Measurements from ENCODE around the gene UNC13C. TPM values are rescaled to one million over a fixed set of nuclear protein-coding genes. Genes with fewer than 3 reads are reported as not detected.
"Not testable (repeated sequence)": the region's sequence is repeated elsewhere in the genome, so short reads cannot be mapped to it uniquely, and the experiment has no call there.

UNC13C gene
- 2.9 and 4.0 TPM in 2 replicates for polyA plus RNA-seq
- 23.6 and 25.1 TPM in 2 replicates for polyA minus RNA-seq

- H2AFZ ChIP-seq (ENCODE audit: low read depth, low read length) = peak within 1 kb of the TSS; percentile 47
- H3F3A ChIP-seq (ENCODE audit: insufficient read depth, low read length, poor library complexity, severe bottlenecking) = no peaks in the 10 kb centered on the region
- no peaks in the 10 kb centered on the region for H3K36me3 ChIP-seq (ENCODE audit: insufficient read depth, low read length)
- H3K27ac ChIP-seq (ENCODE audit: low read length) = peak within 1 kb of the TSS; percentile 30
- no peaks in the 10 kb centered on the region for H3K9me2 ChIP-seq (ENCODE audit: insufficient read depth, low read length)
- H3K4me2 ChIP-seq (ENCODE audit: low read length) = peak within 1 kb of the TSS; percentile 63
- H3K9me3 ChIP-seq (ENCODE audit: low read length) = no peaks in the 10 kb centered on the region
- H3K79me2 ChIP-seq (replicated peaks; ENCODE audit: insufficient read depth, low read length) = peaks cover 3% of the 10 kb centered on the region
- H3K27me3 ChIP-seq (ENCODE audit: insufficient read depth, low read depth, low read length) = no peaks in the 10 kb centered on the region
- no peaks in the 10 kb centered on the region for H4K20me1 ChIP-seq (ENCODE audit: insufficient read depth)
- no peak for TF ChIP-seq EP300 (conservative IDR thresholded peaks at IDR 0.05; ENCODE audit: poor library complexity, severe bottlenecking)
- peak; percentile 49 for TF ChIP-seq SMC3 (conservative IDR thresholded peaks at IDR 0.05; ENCODE audit: poor library complexity)
- no peak for TF ChIP-seq TAF1 (IDR thresholded peaks at IDR 0.05; ENCODE audit: low read depth)
- TF ChIP-seq POLR2AphosphoS5 (IDR thresholded peaks at IDR 0.05) = no peak
- TF ChIP-seq EZH2 (IDR thresholded peaks at IDR 0.05; ENCODE audit: borderline replicate concordance, insufficient read depth, low read length, poor library complexity, severe bottlenecking) = no peak
- TF ChIP-seq, protein P1, sequence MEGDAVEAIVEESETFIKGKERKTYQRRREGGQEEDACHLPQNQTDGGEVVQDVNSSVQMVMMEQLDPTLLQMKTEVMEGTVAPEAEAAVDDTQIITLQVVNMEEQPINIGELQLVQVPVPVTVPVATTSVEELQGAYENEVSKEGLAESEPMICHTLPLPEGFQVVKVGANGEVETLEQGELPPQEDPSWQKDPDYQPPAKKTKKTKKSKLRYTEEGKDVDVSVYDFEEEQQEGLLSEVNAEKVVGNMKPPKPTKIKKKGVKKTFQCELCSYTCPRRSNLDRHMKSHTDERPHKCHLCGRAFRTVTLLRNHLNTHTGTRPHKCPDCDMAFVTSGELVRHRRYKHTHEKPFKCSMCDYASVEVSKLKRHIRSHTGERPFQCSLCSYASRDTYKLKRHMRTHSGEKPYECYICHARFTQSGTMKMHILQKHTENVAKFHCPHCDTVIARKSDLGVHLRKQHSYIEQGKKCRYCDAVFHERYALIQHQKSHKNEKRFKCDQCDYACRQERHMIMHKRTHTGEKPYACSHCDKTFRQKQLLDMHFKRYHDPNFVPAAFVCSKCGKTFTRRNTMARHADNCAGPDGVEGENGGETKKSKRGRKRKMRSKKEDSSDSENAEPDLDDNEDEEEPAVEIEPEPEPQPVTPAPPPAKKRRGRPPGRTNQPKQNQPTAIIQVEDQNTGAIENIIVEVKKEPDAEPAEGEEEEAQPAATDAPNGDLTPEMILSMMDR (IDR thresholded peaks at IDR 0.05; ENCODE audit: poor library complexity, severe bottlenecking) = peak; percentile 30
- TF ChIP-seq MXI1 (conservative IDR thresholded peaks at IDR 0.05; ENCODE audit: poor library complexity, severe bottlenecking) = peak; percentile 47
- peak; percentile 47 for TF ChIP-seq RAD21 (conservative IDR thresholded peaks at IDR 0.05)
- no peak for TF ChIP-seq REST (IDR thresholded peaks at IDR 0.05; ENCODE audit: borderline replicate concordance)
- H3K9ac ChIP-seq (ENCODE audit: low read length) = peak within 1 kb of the TSS; percentile 59
- H3K4me3 ChIP-seq (ENCODE audit: low read length) = peak within 1 kb of the TSS; percentile 69
Measured at GRCh38 chr15:53978253-53978906, at the start of gene UNC13C. UNC13C (plus strand) TSS chr15:53978441; CDS start chr15:54012904, 34,463 bp downstream.

GRCh38 chr15:53936137-53936536 is 42.1 kb upstream of the UNC13C start:
- Histone ChIP-seq H3K36me3 (ENCODE audit: insufficient read depth, low read length) (no peaks in the 10 kb centered on the region), H3K27ac (ENCODE audit: low read length) (no peak overlapping the region), H3K9ac (ENCODE audit: low read length) (no peak overlapping the region), H3F3A (ENCODE audit: insufficient read depth, low read length, poor library complexity, severe bottlenecking) (no peaks in the 10 kb centered on the region), H3K79me2 (replicated peaks; ENCODE audit: insufficient read depth, low read length) (no peaks in the 10 kb centered on the region), H2AFZ (ENCODE audit: low read depth, low read length) (no peak overlapping the region), H3K4me2 (ENCODE audit: low read length) (no peak overlapping the region), H3K9me3 (ENCODE audit: low read length) (peaks cover 6% of the 10 kb centered on the region), H4K20me1 (ENCODE audit: insufficient read depth) (no peaks in the 10 kb centered on the region), H3K9me2 (ENCODE audit: insufficient read depth, low read length) (no peaks in the 10 kb centered on the region), H3K4me3 (ENCODE audit: low read length) (no peak overlapping the region), H3K27me3 (ENCODE audit: insufficient read depth, low read depth, low read length) (no peaks in the 10 kb centered on the region)
- TF ChIP-seq POLR2AphosphoS5 (IDR thresholded peaks at IDR 0.05) (no peak), RAD21 (conservative IDR thresholded peaks at IDR 0.05) (no peak), EZH2 (IDR thresholded peaks at IDR 0.05; ENCODE audit: borderline replicate concordance, insufficient read depth, low read length, poor library complexity, severe bottlenecking) (no peak), REST (IDR thresholded peaks at IDR 0.05; ENCODE audit: borderline replicate concordance) (no peak), EP300 (conservative IDR thresholded peaks at IDR 0.05; ENCODE audit: poor library complexity, severe bottlenecking) (no peak), TAF1 (IDR thresholded peaks at IDR 0.05; ENCODE audit: low read depth) (no peak), MXI1 (conservative IDR thresholded peaks at IDR 0.05; ENCODE audit: poor library complexity, severe bottlenecking) (no peak), SMC3 (conservative IDR thresholded peaks at IDR 0.05; ENCODE audit: poor library complexity) (no peak)
- TF ChIP-seq, protein P1 (IDR thresholded peaks at IDR 0.05; ENCODE audit: poor library complexity, severe bottlenecking) = no peak

DNA sequence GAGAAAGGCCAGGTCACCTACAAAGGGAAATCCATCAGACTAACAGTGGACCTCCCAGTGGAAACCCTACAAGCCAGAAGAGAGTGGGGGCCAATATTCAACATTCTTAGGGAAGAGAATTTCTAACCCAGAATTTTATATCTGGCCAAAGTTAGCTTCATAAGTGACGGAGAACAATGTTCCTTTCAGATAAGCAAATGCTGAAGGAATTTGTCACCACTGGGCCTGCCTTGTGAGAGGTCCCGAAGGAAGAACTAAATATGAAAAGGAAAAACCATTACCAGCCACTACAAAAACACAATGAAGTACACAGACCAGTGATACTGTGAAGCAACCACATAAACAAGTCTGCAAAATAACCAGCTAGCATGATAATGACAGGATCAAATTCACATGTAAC is 40.6 kb upstream of the UNC13C start:
- not testable (repeated sequence) for H3K9me3 ChIP-seq (ENCODE audit: low read length); H3K9ac ChIP-seq (ENCODE audit: low read length)

More for the DNA sequence above, 40.6 kb upstream of the UNC13C start:
- H2AFZ ChIP-seq (ENCODE audit: low read depth, low read length); H3K9me2 ChIP-seq (ENCODE audit: insufficient read depth, low read length); H3K4me3 ChIP-seq (ENCODE audit: low read length); H3K36me3 ChIP-seq (ENCODE audit: insufficient read depth, low read length); H3K27me3 ChIP-seq (ENCODE audit: insufficient read depth, low read depth, low read length); H3K27ac ChIP-seq (ENCODE audit: low read length); H3K4me2 ChIP-seq (ENCODE audit: low read length); H4K20me1 ChIP-seq (ENCODE audit: insufficient read depth); H3K79me2 ChIP-seq (replicated peaks; ENCODE audit: insufficient read depth, low read length); H3F3A ChIP-seq (ENCODE audit: insufficient read depth, low read length, poor library complexity, severe bottlenecking): not testable (repeated sequence)

Measured in neural cell (in vitro differentiated cells).